HG02642 (cell line): ENCODE results near the gene KIF4A.

ENCODE experiments used
- ATAC-seq: cut with Tn5 transposase; IDR thresholded peaks from one replicate; pipeline ENCODE4 v1.9.1; 2021; ENCODE audit warnings: mild to moderate bottlenecking; ENCODE audit not compliant: unreplicated experiment, poor library complexity

The KIF4A gene

DNA sequence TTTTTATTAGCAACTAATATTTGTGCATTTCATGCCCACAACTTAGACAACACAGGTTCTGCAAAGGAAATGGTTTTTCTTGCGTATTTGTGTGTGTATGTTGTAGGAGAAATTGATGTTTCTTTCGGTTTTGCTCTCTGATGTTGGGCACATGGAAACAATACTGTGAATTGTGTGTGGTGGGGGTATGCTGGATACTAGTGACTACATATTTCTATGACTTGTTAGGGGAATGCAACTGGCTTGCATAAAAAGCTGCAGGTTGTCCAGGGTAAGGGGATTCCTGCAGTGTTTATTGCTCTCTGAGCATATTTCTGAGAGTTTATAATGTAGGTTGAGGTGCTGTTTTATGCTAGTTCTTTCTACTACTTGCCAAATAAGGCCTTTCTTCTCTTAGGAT, 166.4 kb downstream of the KIF4A start:
- no peak for ATAC-seq

DNA sequence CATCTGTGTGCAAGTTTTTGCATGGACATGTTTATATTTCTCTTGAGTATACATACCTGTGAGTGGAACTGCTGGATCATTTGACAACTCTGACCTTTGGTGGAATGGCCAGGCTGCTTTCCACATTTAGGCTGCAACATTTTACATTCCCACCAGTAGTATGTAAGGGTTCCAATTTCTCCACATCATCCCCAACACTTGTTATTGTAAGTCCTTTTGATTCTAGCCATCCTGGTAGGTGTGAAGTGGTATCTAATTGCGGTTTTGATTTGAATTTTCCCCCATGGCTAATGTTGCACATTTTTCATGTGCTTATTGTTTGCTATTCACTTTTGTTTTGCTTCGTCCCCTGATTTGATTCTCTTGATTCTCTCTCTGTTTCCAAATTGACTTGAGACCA, 171.1 kb downstream of the KIF4A start:
- no peak for ATAC-seq

DNA sequence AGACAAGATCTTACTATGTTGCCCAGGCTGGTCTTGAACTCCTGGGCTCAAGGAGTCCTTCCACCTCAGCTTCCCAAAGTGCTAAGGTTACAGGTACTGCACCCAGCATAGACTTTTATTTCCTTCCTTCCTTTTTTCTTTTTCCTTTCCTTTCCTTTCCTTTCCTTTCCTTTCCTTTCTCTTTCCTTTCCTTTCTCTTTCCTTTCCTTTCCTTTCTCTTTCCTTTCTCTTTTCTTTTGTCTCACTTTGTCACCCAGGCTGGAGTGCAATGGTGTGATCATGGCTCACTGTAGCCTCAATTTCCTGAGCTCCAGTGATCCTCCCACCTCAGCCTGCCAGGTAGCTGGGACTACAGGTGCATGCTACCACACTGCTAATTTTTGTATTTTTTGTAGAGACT, 174.1 kb downstream of the KIF4A start:
- no peak for ATAC-seq

DNA sequence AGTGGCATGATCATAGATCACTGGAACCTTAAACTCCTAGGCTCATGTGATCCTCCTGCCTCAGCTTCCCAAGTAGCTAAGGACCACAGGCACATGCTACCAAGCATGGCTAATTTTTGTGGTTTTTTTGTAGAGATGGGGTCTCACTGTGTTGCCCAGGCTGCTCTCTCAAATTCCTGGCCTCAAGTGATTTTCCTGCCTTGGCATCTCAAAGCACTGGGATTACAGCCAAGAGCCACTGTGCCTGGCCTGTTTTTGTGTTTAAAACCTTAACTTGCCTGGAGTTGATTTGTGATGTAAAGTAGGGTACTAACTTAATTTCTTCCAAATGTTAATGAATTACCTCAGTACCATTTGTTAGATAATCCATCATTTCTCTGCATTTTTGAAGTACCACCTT, 177.1 kb downstream of the KIF4A start:
- ATAC-seq: no peak

DNA sequence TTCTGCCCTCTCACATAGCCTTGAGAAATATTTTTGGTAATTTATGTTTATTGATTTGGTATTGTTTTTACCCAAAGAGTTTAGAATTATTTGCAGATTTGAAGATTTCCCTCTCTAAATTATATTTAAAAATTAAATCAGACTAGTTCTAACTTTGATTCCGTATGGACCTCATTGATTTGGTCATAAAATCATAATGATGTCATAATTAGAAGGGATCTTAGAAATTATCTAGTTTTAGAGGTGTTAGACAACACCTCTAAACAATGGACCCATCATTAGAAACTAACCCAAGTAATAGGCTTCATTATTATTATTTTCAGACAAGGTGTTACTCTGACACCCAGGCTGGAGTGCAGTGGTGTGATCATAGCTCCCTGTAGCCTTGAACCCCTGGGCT, 178.8 kb downstream of the KIF4A start:
- no peak for ATAC-seq
